ENCODE results near the gene FMNL1.
"Not testable (repeated sequence)": the region's sequence is repeated elsewhere in the genome, so short reads cannot be mapped to it uniquely, and the experiment has no call there.

The FMNL1 gene

DNA sequence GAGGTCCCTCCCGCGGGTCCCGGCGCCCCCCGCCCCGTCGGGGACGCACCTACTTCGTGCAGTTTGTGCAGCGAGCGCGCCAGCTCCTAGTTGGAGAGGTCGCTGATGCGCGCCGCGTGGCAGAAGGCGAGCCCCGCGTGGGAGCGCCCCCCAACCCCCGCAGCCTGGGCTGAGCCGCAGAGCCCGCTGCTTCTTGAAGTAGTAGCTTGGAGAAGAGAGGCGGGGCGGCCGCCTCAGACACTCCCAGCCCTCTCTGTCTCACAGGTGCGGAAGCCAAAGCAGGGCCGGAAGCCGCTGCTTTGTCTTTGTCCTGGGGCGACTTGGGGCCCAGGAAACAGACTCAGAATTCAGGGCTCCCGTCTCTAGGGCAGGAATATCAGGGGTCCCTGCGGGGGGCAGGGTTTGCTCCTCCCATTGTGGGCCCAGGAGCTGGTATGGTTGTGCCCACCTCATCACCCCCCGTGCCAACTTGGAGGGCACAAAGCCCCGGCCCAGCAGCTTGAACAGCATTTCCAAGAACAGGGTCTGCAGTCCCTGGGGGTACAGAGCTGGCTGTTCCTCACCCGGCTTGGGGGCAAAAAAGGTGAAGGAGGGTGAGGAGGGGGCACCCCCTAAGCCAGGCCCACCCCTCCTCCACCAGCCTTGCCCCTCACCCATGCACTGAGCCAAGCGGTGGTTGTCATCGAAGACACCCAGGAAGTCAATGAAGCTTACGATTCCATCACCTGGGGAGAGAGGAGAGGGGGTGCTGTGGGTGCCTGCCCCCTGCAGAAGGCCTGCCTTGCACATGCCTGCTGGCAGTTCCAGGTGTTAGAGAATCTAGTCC lies 26.7 kb downstream of the FMNL1 start:
- peak overlapping the region; percentile 51 to 59 for H3K4me3 ChIP-seq (replicated peaks in 1 of 2; ENCODE audit: low read depth in 2 of 2, low read length in 2 of 2)
- no peak for TF ChIP-seq CTCF (IDR thresholded peaks at IDR 0.05; ENCODE audit: low read depth, low read length)
- DNase-seq (ENCODE audit: low read depth in 2 of 2): no peak

- no peak for TF ChIP-seq CTCF (IDR thresholded peaks at IDR 0.05; ENCODE audit: low read depth, low read length)
- no peak for DNase-seq (ENCODE audit: low read depth in 2 of 2)
- H3K4me3 ChIP-seq (replicated peaks in 1 of 2; ENCODE audit: low read depth in 2 of 2, low read length in 2 of 2): no peak overlapping the region
Measured at GRCh38 chr17:45251931-45252330, 30.2 kb downstream of the FMNL1 start.

DNA sequence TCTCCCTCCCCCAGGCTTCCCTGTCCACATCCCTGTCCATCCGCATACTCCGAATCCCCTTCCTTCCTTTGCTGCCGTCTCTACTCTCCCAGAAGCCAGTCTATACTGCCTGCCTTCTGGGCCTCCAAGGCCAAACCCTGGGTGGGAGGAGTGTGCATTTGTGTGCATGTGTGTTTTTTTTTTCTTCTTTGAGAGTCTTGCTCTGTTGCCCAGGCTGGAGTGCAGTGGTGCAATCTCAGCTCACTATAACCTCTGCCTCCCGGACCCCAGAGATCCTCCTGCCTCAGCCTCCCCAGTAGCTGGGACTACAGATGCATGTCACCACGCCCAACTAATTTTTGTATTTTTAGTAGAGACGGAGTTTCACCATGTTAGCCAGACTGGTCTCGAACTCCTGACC lies 31.6 kb downstream of the FMNL1 start:
- DNase-seq (ENCODE audit: low read depth in 2 of 2); H3K4me3 ChIP-seq (replicated peaks in 1 of 2; ENCODE audit: low read depth in 2 of 2, low read length in 2 of 2): not testable (repeated sequence)

DNA sequence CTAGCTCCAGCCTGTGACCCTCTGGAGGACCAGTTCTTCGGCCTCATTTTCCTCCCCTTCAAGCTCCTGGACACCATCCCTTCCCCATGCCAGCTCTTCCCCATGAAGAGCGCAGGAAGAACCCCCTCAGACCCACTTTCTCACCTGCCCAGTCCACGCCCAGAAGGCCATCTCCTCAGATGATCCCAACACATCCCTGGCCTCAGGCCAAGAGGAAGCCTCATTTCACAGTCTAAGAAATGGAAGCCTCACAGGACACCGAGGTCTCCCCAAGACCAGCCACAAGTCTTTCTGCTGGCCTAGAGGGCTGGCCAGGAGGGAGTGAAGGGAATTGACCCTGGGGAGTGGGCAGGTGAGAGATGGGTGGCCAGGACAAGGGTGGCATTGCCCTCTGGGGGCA lies 32.2 kb downstream of the FMNL1 start:
- no peak for TF ChIP-seq CTCF (IDR thresholded peaks at IDR 0.05; ENCODE audit: low read depth, low read length)
- DNase-seq (ENCODE audit: low read depth in 2 of 2): no peak
- H3K4me3 ChIP-seq (replicated peaks in 1 of 2; ENCODE audit: low read depth in 2 of 2, low read length in 2 of 2): no peak overlapping the region

DNA sequence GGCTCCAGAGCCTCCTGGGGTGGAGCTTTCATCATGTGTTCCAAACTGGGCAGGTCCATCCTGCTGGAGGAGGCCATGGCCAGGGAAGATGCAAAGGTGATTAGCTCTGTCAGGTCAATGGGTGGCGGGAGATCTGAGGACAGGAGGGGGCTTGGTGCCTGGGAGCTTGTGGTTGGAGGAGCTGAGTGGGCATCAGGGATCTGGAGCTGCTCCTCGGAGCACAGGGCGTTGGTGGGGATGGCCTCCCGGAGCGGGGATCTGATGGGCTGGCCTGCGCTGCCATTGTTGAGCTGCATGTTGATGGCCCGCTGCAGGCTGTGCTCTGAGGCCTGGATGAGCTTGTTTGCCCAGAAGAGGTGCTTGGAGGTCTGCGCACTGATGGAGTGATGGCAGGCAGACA lies 33.7 kb downstream of the FMNL1 start:
- no peak for TF ChIP-seq CTCF (IDR thresholded peaks at IDR 0.05; ENCODE audit: low read depth, low read length)
- no peak overlapping the region for H3K4me3 ChIP-seq (replicated peaks in 1 of 2; ENCODE audit: low read depth in 2 of 2, low read length in 2 of 2)
- DNase-seq (ENCODE audit: low read depth in 2 of 2): no peak

DNA sequence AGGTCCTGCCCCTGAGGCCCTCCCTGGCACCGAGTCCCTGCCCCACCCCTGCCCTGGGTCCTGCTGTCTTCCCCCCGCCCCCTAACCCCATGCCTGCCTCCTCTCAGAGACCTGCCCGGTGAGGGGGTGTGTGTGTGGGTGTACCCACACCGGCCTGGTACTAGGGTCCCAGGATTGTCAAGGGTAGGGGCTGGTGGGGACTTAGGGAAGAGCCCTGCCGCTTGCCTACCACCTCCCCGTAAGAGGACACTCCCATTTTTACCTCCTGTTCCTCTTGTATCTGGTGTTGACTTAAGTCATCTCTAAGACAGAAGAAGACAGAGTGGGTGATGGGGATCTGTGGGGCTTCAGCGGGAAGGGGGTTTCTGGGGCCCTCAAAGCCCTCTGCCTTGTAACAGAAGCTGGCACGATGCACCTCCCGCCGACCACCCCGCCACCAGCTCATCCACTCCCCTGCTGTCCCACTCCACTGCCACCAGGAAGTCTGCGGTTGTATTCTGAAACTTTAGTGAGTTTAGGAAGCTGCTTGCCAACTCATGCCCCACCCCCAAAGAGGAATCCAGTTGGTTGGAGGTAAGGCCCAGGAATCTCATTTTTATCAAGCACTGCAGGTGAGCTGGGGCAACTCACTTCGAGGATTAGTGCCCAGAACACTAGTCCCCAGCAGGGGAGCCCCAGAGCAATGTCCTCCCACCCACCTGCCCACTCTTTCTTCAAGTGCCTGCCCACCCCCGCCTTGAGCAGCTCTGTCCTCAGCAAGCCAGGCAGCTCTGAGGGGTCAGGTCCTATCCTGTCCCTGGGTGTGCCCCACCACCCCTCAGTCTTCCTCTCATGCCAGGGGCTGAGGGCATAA lies 34.7 kb downstream of the FMNL1 start:
- DNase-seq (ENCODE audit: low read depth in 2 of 2): no peak
- H3K4me3 ChIP-seq (replicated peaks in 1 of 2; ENCODE audit: low read depth in 2 of 2, low read length in 2 of 2): no peak overlapping the region
- no peak for TF ChIP-seq CTCF (IDR thresholded peaks at IDR 0.05; ENCODE audit: low read depth, low read length)

GRCh38 chr17:45257115-45257514 lies 35.4 kb downstream of the FMNL1 start:
- H3K4me3 ChIP-seq (replicated peaks in 1 of 2; ENCODE audit: low read depth in 2 of 2, low read length in 2 of 2): no peak overlapping the region
- TF ChIP-seq CTCF (IDR thresholded peaks at IDR 0.05; ENCODE audit: low read depth, low read length): no peak
- DNase-seq (ENCODE audit: low read depth in 2 of 2): no peak

Data from cardiac fibroblast (primary cell).